RCC 7860 (cell line): ENCODE measurements around the gene VWA8.
"Not testable (repeated sequence)": the region's sequence is repeated elsewhere in the genome, so short reads cannot be mapped to it uniquely, and the experiment has no call there.

ENCODE experiments used
- DNase-seq: peaks from one replicate; pipeline ENCODE4 v3.0.0-alpha.2; 2015; ENCODE audit warnings: low spot score
- FAIRE-seq: peaks from 2 replicates; lab custom pipeline; 2012; peaks lifted over from hg19 to GRCh38; lab: Jason Lieb, UNC

VWA8 gene

GRCh38 chr13:41654796-41655195, 306.1 kb downstream of the VWA8 start:
- DNase-seq: no peak
- FAIRE-seq: no peak

GRCh38 chr13:41652735-41653361, 308.1 kb downstream of the VWA8 start:
- FAIRE-seq: peak; percentile 71
- DNase-seq: peak; percentile 29

DNA sequence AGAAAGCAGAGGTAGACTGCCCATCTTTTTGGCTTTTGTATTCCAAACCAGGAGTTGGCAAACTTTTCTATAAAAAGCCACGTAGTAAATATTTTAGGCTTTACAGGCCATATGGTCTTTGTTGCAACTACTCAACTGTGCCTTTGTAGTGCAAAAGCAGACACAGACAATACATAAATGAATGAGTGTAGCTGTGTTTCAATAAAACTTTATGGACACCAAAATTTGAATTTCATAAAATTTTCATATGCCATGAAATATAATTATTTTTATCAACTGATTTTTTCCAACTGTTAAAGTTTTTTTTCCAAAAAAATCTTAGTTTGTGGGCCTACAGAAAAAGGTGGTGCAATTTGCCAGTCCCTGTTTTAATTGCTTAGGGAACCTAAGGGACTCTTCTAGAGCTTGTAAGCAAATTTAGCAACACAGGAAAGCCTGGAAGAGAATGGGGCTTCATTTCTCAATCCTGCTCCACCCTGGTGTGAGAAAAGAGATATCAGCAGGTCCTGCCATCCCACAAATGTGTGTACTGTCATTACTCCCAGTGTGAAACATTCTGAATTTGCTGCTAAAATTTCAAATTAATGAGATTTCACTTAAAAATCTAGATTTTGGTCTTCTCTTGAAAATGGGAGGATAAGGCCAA, 309.4 kb downstream of the VWA8 start:
- DNase-seq (no peak), FAIRE-seq (no peak)

- FAIRE-seq (no peak), DNase-seq (no peak)
Measured at GRCh38 chr13:41650706-41651105, 310.2 kb downstream of the VWA8 start.

DNA sequence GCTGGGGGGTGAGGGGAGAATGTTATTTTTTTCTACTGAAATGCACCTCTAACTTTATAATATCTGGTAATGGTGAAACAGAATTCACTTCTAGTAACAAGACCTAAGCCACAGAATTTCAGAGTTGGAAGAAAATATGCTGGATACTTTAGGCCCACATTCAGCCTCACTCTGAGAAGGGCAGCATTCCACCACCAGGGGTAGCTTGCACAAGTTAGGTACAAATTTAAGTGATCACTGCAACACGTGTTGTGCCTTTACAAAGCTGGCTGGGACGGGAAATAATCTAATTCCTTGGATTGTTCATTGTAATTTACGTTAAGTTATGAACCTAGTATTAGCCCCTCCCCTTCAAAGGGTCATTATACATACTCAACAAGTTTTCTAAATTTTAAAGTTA, 311.2 kb downstream of the VWA8 start:
- no peak for FAIRE-seq
- no peak for DNase-seq

DNA sequence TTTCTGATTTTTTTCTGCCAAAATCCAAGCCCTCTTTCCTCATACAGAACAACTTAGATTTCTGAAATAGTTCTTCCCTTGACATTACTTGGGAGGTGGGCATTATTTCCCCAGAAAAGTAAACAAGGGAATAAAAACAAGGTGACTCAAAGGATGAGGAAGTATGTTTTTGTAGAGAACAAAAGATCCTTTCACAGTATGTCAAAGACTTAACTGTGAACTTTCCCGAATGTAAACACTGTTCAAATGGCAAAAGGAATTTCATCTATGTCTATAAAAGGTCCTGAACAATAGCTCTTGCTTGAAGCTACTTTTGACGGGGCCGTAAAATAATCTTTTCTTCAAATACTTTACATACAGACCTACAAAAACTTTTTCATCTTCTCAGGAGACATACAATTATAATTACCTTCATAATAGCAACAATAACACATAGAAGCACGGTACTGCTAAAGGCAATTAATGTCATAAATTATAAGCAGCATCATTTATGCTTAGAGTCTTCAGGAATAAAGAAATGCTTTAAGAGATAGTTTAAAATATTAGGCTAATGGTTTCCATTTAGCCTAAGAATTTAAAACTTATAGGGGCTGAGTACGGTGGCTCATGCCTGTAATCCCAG, 312.5 kb downstream of the VWA8 start:
- FAIRE-seq: no peak
- no peak for DNase-seq

DNA sequence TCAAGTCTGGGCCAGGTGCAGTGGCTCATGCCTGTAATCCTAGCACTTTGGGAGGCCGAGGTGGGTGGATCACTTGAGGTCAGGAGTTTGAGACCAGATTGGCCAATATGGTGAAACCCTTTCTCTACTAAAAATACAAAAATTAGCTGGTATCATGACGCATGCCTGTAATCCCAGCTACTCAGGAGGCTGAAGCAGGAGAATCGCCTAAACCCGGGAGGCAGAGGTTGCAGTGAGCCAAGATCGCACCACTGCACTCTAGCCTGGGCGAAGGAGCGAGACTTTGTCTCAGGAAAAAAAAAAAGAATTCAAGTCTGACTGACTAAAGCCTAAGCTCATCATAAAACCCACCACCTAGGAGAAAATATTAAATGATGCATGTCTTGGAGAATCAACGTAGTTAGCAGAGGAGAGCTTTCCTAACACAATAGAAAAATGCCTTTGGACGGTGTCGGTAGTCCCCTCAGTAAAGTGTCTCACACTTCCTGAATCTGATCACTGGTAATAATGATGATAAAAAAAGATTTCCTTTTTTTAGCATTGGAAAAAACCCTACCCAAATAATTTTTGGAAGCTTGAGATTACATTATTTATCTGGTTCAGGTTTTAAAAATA, 313.1 kb downstream of the VWA8 start:
- DNase-seq, FAIRE-seq: not testable (repeated sequence)

- no peak for FAIRE-seq
Measured at GRCh38 chr13:41645331-41645730, 315.6 kb downstream of the VWA8 start.

GRCh38 chr13:41644742-41645141, 316.2 kb downstream of the VWA8 start:
- FAIRE-seq: no peak
- DNase-seq: no peak

More at GRCh38 chr13:41645331-41645730, 315.6 kb downstream of the VWA8 start:
- DNase-seq: no peak

DNA sequence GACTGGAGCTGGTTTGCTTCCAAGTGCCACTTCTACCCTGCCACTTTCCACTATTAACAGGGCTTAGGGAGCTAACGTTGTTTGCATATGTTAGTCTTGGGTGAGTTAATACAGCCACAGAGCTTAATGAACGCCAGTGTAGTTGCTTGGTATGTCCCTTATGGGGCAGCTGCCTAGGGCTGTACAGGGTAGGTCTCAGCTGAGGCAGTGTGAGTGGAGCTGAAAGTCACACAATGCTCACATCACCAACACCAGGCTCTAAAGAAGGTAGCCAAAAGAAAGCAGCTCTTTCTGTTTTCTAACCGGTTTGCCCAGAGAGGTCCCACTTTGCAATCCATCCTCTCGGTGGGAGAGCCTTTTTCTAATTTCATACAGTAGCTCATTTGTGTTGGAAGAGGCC, 317.4 kb downstream of the VWA8 start:
- no peak for DNase-seq
- no peak for FAIRE-seq

DNA sequence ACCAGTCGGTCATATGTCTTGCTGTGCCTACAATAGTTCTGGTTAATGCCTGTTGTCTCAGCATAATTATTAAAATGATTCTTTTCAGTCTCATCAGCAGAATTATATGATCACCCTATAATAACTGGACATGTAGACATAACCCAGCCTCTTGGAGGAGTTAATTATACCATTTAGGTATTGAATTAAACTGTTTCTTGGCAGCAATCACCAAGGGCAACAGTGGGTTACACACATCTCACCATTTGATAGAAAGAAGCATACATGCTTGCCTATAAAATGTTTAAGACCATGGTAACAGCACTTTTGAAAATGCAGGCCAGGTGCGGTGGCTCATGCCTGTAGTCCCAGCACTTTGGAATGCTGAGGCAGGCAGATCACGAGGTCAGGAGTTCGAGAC, 318.9 kb downstream of the VWA8 start:
- no peak for DNase-seq

DNA sequence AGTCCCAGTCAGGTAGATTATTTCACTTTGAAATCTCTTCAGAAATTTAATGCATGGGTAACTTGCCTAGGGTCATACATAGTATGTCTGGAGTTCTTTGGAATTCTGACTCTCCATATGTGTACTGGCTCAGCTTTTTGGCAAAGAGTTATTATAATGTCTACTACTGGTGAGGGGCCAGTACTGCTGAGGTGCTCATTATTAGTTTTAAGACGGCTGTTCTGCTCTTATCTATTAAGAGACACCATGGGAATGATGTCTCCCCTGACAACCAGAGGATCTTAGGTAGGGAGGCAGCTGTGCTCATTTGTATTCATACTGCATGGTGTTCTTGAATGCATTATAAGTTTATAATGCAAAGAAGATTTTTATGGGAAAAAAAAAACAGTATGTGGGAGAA, 319.5 kb downstream of the VWA8 start:
- no peak for DNase-seq
- FAIRE-seq: no peak

More for the DNA sequence above, 318.9 kb downstream of the VWA8 start:
- FAIRE-seq: no peak

GRCh38 chr13:41639955-41640780, 320.7 kb downstream of the VWA8 start:
- no peak for DNase-seq
- no peak for FAIRE-seq

DNA sequence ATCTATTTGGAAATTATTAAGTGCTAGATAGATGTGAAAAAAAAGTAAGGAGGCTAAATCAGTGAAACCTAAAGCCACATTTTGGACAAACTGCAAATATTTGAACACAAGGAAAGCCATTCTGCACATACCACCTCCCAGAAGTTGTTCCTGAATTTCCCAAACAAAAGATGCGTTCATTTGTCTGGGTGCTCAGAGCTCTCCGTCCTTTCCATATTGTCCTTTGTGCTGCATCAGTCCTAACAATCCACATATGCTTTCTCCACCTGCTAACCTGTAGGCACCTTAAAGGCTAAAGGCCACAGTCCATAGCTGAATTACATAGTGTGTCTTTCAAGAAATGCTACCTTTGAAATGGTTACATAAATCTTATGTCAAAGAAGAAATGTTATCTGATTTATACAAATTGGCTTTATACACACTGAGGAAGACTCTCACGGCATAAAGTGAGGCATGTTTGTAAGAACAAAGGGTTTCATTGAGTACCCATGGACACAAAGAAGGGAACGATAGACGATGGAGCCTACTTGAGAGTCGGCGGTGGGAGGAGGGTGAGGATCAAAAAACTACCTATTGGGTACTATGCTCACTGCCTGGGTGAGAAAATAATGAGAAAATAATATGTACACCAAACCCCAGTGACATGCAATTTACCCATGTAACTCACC, 321.5 kb downstream of the VWA8 start:
- DNase-seq (no peak), FAIRE-seq (no peak)

GRCh38 chr13:41637586-41637985, 323.3 kb downstream of the VWA8 start:
- DNase-seq: no peak
- FAIRE-seq: no peak

DNA sequence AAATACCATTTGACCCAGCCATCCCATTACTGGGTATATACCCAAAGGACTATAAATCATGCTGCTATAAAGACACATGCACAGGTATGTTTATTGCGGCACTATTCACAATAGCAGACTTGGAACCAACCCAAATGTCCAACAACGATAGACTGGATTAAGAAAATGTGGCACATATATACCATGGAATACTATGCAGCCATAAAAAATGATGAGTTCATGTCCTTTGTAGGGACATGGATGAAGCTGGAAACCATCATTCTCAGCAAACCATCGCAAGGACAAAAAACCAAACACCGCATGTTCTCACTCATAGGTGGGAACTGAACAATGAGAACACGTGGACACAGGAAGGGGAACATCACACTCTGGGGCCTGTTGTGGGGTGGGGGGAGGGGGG, 323.9 kb downstream of the VWA8 start:
- DNase-seq, FAIRE-seq: not testable (repeated sequence)

GRCh38 chr13:41636590-41636989, 324.3 kb downstream of the VWA8 start:
- FAIRE-seq, DNase-seq: not testable (repeated sequence)

GRCh38 chr13:41634407-41634806, 326.5 kb downstream of the VWA8 start:
- no peak for FAIRE-seq
- no peak for DNase-seq

GRCh38 chr13:41633776-41634175, 327.1 kb downstream of the VWA8 start:
- DNase-seq: no peak
- no peak for FAIRE-seq

- FAIRE-seq: no peak
Measured at GRCh38 chr13:41631296-41631965, 329.5 kb downstream of the VWA8 start.

More at GRCh38 chr13:41631296-41631965, 329.5 kb downstream of the VWA8 start:
- DNase-seq: no peak
